Mucosa of stomach (tissue), 1 donor: ENCODE data around the gene RAB15.

ENCODE experiments used
- H3K27me3 ChIP-seq: one replicate; pipeline ENCODE4 v1.7.0; 2013; ENCODE audit warnings: mild to moderate bottlenecking, low read length; ENCODE audit not compliant: control insufficient read depth, insufficient read depth
- H3K36me3 ChIP-seq: one replicate; pipeline ENCODE4 v1.7.0; 2013; ENCODE audit warnings: low read length; ENCODE audit not compliant: control insufficient read depth, insufficient read depth
- H3K4me1 ChIP-seq: one replicate; pipeline ENCODE4 v1.7.0; 2013; ENCODE audit warnings: mild to moderate bottlenecking, low read length; ENCODE audit not compliant: control insufficient read depth, insufficient read depth
- H3K4me3 ChIP-seq: one replicate; pipeline ENCODE4 v1.7.0; 2013; ENCODE audit warnings: low read length
- H3K9ac ChIP-seq: one replicate; pipeline ENCODE4 v1.7.0; 2013; ENCODE audit warnings: mild to moderate bottlenecking, low read length, moderate library complexity
- H3K9me3 ChIP-seq: one replicate; pipeline ENCODE4 v1.7.0; 2013; ENCODE audit warnings: mild to moderate bottlenecking, low read length, moderate library complexity; ENCODE audit not compliant: control insufficient read depth
- donor health status: Pancreatic carcinoma.

The RAB15 gene

GRCh38 chr14:64939817-64940190, 32.3 kb downstream of the RAB15 start:
- Histone ChIP-seq H3K27me3 (no peaks in the 10 kb centered on the region), H3K9me3 (no peaks in the 10 kb centered on the region), H3K9ac (peak overlapping the region; percentile 78), H3K4me1 (peaks cover 44% of the 10 kb centered on the region), H3K36me3 (peaks cover 9% of the 10 kb centered on the region), H3K4me3 (no peak overlapping the region)

GRCh38 chr14:64938972-64939816, 32.9 kb downstream of the RAB15 start:
- H3K36me3 ChIP-seq = peaks cover 9% of the 10 kb centered on the region
- H3K27me3 ChIP-seq = no peaks in the 10 kb centered on the region
- H3K4me3 ChIP-seq = no peak overlapping the region
- H3K9me3 ChIP-seq = no peaks in the 10 kb centered on the region
- H3K4me1 ChIP-seq = peaks cover 40% of the 10 kb centered on the region
- peak overlapping the region; percentile 12 for H3K9ac ChIP-seq

- Histone ChIP-seq H3K4me1 (peaks cover 26% of the 10 kb centered on the region), H3K36me3 (peaks cover 9% of the 10 kb centered on the region)
These were observed 34.3 kb downstream of the RAB15 start for GRCh38 chr14:64937821-64938193.

GRCh38 chr14:64937171-64937820, 34.8 kb downstream of the RAB15 start:
- no peak overlapping the region for H3K4me3 ChIP-seq
- no peak overlapping the region for H3K9ac ChIP-seq
- peaks cover 9% of the 10 kb centered on the region for H3K36me3 ChIP-seq
- peaks cover 26% of the 10 kb centered on the region for H3K4me1 ChIP-seq
- H3K9me3 ChIP-seq = no peaks in the 10 kb centered on the region
- no peaks in the 10 kb centered on the region for H3K27me3 ChIP-seq

More at GRCh38 chr14:64937821-64938193, 34.3 kb downstream of the RAB15 start:
- no peak overlapping the region for H3K4me3 ChIP-seq
- H3K27me3 ChIP-seq = no peaks in the 10 kb centered on the region
- no peak overlapping the region for H3K9ac ChIP-seq
- H3K9me3 ChIP-seq = no peaks in the 10 kb centered on the region

- Histone ChIP-seq H3K9ac (no peak overlapping the region), H3K9me3 (no peaks in the 10 kb centered on the region), H3K4me3 (no peak overlapping the region), H3K4me1 (peaks cover 18% of the 10 kb centered on the region), H3K36me3 (peaks cover 9% of the 10 kb centered on the region), H3K27me3 (no peaks in the 10 kb centered on the region)
These were observed 36.6 kb downstream of the RAB15 start for GRCh38 chr14:64935508-64935907.

- Histone ChIP-seq H3K4me3 (no peak overlapping the region), H3K4me1 (peaks cover 8% of the 10 kb centered on the region), H3K27me3 (no peaks in the 10 kb centered on the region), H3K9me3 (no peaks in the 10 kb centered on the region), H3K36me3 (no peaks in the 10 kb centered on the region), H3K9ac (no peak overlapping the region)
These were observed 37.7 kb downstream of the RAB15 start for GRCh38 chr14:64934338-64934929.

GRCh38 chr14:64932231-64932630, 39.9 kb downstream of the RAB15 start:
- Histone ChIP-seq H3K9me3 (no peaks in the 10 kb centered on the region), H3K9ac (no peak overlapping the region), H3K4me1 (no peaks in the 10 kb centered on the region), H3K27me3 (no peaks in the 10 kb centered on the region), H3K36me3 (no peaks in the 10 kb centered on the region), H3K4me3 (no peak overlapping the region)

- Histone ChIP-seq H3K4me3 (no peak overlapping the region), H3K9me3 (no peaks in the 10 kb centered on the region), H3K27me3 (no peaks in the 10 kb centered on the region), H3K9ac (no peak overlapping the region), H3K36me3 (no peaks in the 10 kb centered on the region), H3K4me1 (no peaks in the 10 kb centered on the region)
These were observed 41.0 kb downstream of the RAB15 start for GRCh38 chr14:64931123-64931522.

GRCh38 chr14:64930085-64930843, 41.9 kb downstream of the RAB15 start:
- no peaks in the 10 kb centered on the region for H3K36me3 ChIP-seq
- H3K4me3 ChIP-seq = no peak overlapping the region
- no peak overlapping the region for H3K9ac ChIP-seq
- no peaks in the 10 kb centered on the region for H3K27me3 ChIP-seq
- no peaks in the 10 kb centered on the region for H3K9me3 ChIP-seq
- H3K4me1 ChIP-seq = no peaks in the 10 kb centered on the region

GRCh38 chr14:64929014-64929359, 43.1 kb downstream of the RAB15 start:
- H3K9me3 ChIP-seq = no peaks in the 10 kb centered on the region
- no peaks in the 10 kb centered on the region for H3K36me3 ChIP-seq
- H3K27me3 ChIP-seq = no peaks in the 10 kb centered on the region
- no peaks in the 10 kb centered on the region for H3K4me1 ChIP-seq
- no peak overlapping the region for H3K4me3 ChIP-seq
- H3K9ac ChIP-seq = no peak overlapping the region

- Histone ChIP-seq H3K4me3 (no peak overlapping the region), H3K27me3 (no peaks in the 10 kb centered on the region), H3K36me3 (no peaks in the 10 kb centered on the region), H3K4me1 (no peaks in the 10 kb centered on the region), H3K9me3 (no peaks in the 10 kb centered on the region), H3K9ac (no peak overlapping the region)
These were observed 43.7 kb downstream of the RAB15 start for GRCh38 chr14:64928239-64929013.
